ENCODE data around the gene SH2D4B.
"Not testable (repeated sequence)": the region's sequence is repeated elsewhere in the genome, so short reads cannot be mapped to it uniquely, and the experiment has no call there.

Gene SH2D4B

DNA sequence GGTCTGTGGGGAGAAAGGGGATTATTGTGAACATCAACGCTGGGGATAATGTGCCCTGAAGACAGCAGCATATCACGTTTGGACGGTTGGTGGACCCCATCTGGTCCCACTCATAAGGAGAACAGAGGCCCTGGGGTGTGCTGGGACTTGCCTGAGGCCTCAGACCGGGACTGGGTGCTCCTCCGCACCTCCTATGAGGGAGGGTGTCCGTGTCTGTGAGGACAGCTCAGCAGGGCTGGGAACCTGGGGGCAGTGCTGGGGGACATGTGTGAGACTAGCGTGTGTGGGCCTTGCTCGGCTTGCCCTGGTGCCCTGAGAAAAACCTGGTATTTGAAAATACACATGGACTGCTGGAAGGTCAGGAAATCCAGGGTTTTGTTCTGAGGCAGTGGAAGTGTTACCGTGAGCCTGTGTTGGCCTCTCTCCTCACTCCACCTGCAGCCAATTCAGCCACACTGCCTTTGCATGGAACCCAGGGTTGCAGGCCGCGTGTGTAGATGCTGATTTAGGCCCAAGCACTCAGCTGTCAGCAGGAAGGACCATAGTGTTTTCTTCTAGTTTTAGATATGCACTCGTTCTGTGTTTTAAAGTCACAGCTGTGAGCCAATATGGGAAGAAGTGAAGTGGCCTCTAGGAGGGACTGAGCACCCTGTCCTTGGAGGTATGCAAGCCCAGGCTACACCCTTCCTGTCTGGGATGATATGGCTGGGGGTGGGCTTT, 13.4 kb upstream of the SH2D4B start:
- DNase-seq (ENCODE audit: low read depth in 2 of 2) = no peak

DNA sequence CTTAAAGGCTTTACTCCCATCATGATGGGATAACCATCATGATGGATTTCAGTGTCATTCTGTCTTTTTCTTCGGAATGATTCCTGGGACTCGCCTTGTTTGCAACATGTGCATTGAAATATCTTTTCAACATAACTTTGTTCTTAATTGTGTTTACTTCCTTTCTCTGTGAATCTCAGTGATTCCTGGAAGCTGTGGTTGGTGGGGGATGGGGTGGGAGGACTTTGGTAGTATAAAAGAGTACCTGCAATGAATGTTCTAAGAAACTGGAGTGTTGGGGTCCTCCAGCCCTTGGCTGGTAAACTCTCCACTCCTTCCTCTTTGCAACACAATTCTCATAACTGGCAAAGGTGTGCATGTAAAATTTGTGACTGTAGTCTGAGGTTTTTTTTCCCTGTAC, 11.5 kb upstream of the SH2D4B start:
- DNase-seq (ENCODE audit: low read depth in 2 of 2) = no peak

GRCh38 chr10:80526742-80527141, 11.0 kb upstream of the SH2D4B start:
- DNase-seq (ENCODE audit: low read depth in 2 of 2) = no peak

- no peak for DNase-seq (ENCODE audit: low read depth in 2 of 2)
These were observed 9.5 kb upstream of the SH2D4B start for GRCh38 chr10:80528185-80528700.

DNA sequence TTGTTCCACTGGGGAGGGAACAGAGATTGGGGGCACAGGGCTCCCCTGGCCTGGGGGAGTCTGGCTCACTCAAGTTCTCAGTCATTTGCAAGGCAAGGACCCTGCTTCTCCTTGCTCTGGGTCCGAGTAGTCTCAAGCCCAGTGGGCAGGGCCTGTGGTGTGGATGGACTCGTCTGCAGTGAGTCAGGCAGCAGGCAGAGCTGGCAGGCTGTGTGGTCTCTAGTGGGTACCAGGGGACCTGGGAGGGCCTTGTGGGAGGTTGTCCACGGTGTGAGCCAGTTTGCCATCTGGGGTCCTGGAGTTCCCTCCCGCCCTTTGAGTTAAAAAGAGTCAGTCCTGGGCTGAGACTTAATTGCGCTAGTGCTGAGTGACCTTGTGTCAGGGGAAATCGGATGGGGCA, 8.8 kb upstream of the SH2D4B start:
- DNase-seq (ENCODE audit: low read depth in 2 of 2) = no peak

DNA sequence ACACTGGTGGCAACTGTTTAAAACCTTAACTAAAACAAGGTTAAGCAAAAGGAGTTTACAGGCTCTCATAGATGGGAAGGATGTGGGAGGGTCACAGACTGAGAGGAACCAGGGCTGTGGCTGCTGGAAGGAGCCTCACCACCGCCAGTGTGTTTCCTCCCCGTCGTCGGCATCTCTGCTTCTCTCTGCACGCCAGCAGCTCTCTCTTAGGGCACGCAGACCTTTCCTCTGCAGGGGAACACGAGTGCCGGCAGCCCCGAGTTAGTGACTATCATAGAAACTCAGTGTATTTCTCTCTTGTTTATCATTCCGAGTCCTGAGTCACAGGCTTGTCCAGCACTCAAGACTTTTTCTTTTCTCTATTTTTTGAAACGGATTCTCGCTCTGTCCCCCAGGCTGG, 8.1 kb upstream of the SH2D4B start:
- no peak for DNase-seq (ENCODE audit: low read depth in 2 of 2)

GRCh38 chr10:80530251-80530650, 7.5 kb upstream of the SH2D4B start:
- peak in 1 of 2 donors; percentile 17 for DNase-seq (ENCODE audit: low read depth in 2 of 2)

- no peak for DNase-seq (ENCODE audit: low read depth in 2 of 2)
These were observed 6.9 kb upstream of the SH2D4B start for GRCh38 chr10:80530816-80531215.

DNA sequence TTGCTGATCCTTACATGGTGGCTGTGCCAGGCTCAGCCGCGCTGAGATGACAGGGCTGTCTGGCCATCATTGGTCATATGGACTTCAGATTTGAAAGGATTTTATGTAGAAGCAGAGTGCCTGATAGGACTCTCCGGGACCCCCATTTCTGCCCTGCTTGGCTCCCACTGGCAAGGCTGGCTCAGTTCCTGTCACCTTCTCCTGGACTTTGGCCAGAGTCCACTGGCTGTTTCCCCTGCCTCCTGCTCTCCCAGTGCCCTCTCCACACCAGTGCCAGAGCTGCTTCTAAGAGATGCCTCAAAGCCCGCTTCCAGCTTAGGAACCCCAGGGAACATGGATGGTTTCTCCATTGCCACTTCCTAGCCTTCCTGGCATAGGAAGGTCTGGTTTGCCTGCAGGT, 5.1 kb upstream of the SH2D4B start:
- DNase-seq (ENCODE audit: low read depth in 2 of 2) = no peak

DNA sequence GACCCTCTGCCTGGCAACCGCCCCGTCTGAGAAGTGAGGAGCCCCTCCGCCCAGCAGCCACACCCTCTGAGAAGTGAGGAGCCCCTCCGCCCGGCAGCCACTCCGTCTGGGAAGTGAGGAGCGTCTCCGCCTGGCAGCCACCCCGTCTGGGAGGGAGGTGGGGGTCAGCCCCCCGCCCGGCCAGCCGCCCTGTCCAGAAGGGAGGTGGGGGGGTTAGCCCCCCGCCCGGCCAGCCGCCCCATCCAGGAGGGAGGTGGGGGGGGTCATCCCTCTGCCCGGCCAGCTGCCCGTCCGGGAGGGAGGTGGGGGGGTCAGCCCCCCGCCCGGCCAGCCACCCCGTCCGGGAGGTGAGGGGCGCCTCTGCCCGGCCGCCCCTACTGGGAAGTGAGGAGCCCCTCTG, 3.6 kb upstream of the SH2D4B start:
- not testable (repeated sequence) for DNase-seq (ENCODE audit: low read depth in 2 of 2)

- DNase-seq (ENCODE audit: low read depth in 2 of 2) = not testable (repeated sequence)
These were observed 3.1 kb upstream of the SH2D4B start for GRCh38 chr10:80534646-80535045.

- peak; percentile 44 to 56 for DNase-seq (ENCODE audit: low read depth in 2 of 2)
These were observed 1.9 kb upstream of the SH2D4B start for GRCh38 chr10:80535671-80536360.

DNA sequence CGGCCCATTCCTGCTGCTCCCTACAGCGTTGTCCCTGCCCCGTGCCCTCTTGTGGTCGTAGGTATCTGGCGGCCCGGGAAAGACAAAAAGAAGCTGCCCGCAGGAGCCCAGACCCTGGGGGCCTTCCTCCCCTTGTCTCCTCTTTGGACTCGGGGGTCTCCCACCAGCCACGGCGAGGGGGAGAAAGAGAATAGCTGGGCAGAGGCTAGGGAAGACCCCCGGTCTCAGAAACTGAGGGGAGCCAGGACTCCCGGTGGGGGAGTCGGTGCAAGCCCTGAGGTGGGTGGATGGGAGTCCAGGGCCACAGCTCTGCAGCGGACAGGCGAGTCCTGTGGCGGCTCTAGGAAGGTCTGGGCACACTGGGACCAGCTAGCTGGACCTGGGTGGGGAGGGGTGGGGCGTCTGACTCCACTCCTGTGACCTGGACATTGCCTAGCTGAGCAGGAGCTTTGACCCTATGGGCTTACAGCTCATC, 1.3 kb upstream of the SH2D4B start:
- no peak for DNase-seq (ENCODE audit: low read depth in 2 of 2)

- no peak for DNase-seq (ENCODE audit: low read depth in 2 of 2)
These were observed 491 bp upstream of the SH2D4B start for GRCh38 chr10:80537086-80537735.

GRCh38 chr10:80538481-80539185, 931 bp downstream of the SH2D4B start:
- DNase-seq (ENCODE audit: low read depth in 2 of 2) = no peak

DNA sequence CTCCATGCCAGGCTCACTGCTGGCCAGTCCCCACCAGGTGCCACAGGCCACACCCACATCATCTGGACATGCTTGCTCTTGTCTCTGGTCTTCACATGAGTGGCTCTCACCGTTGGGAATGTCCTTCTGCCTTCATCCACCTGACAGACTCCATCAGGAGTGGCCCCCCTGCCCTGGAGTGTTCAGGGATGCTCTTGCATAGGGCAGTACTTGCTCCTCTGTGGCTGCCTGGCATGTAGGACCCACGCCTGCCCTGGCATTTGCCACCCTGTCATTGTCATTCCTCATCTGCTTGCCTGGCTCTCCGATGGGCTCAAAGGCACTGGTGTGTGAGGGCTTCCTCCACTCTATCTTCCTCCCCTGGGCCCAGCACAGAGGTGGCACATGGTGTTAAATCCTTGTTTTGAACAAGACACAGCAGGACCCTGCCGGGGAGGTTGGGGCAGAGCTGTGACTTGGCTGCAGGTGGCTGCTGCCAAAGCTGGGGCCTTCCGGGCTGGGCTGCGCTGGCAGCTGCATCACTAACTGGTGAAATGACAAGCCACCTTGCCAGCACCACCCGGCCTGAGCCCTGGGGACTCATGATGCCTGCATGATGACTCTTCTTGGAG, 1.8 kb downstream of the SH2D4B start:
- DNase-seq (ENCODE audit: low read depth in 2 of 2) = no peak

DNA sequence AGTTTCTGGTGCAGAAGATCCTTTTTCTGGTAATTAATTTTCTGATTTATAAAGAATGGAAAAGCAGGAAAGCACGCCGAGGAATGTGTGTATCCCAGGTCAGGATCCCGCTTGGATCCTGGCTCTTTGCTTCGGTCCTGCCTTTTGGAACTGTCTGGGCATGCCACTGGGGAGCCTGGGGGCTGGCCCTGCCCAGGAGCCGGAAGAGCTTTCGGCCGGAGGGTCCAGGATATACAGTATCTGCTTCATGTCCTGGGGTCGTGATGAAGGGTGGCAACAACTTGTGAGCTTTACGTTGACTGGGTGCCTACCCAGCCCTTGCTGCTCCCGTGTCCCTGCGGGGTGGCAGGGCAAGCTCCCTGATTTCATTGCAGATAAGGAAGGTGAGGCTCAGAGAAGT, 2.4 kb downstream of the SH2D4B start:
- DNase-seq (ENCODE audit: low read depth in 2 of 2) = no peak

DNA sequence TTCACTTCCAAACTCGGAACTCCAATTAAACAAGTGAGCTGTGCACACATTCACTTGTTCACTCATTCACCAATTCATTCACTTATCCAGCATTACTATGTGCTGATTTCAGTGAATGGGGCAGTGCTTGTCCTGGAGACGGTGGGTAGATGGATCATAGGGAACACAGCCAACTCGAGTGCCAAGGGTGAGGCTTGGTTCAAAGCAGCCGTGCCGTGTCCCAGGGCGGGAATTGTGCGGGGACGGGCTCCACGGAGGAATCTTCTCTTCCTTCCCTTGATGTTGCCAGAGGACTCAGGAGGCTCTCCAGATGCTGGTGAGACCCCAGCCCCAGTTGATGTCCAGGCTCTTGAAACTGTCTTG, 2.9 kb downstream of the SH2D4B start:
- DNase-seq (ENCODE audit: low read depth in 2 of 2) = no peak

DNA sequence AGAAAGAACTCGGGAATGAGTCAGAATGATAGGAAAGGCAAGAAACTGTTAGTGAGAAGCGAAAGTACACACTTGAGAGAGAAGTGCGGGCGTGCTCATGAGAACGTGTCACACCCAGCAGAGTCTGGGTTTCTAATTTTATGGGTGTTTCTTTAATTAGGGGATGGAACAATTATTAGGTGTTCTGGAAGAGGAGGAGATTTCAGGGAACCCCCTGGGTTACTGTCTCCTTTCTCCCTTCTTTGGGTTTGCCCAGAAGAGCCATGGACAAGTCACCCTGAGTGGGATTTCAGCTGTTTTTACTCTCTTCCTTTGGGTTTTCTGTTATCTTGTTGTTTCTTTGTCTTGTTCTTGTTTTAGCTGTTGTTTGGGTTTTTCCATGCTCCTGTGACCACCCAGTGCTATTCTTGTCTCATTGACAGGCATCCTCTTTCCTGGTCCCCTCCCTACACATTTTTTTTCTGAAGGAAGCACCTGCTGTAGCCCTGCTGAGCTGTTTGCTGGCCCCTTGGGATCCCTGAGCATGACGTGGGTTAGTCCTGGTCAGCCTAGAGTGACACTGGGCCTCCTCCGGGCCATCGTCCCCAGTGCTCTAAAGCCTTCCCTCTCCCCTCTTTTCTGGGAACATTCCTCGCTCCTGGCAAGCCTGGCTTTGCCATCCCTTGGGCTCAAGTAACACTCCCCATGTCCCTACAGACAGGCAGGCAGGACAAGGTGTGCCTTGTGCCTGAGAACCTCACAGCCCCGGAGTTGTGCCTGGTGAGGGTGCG, 3.5 kb downstream of the SH2D4B start:
- DNase-seq (ENCODE audit: low read depth in 2 of 2) = no peak

DNA sequence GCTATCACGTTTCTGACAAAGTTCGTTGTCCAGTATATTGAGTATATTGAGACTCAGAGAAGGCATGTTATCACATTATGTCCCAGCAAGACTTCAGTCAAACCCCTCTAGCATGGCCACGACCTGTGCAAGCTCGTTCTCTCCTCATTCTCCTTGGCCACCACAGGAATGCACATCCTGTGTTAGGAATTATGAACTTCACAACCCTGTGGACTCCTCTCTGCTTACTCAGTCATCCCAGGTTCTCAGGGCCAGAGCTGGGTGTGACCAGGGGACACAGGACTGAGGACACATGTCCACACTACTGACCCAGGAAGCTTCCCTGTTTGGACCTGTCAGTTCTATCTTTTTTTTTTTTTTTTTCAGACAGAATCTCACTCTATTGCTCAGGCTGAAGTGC, 4.4 kb downstream of the SH2D4B start:
- DNase-seq (ENCODE audit: low read depth in 2 of 2) = no peak

All from activated CD8-positive, alpha-beta memory T cell treated with anti-CD3 and anti-CD28 coated beads for 4 hours (primary cell).